Measurements from ENCODE around the gene PTPRE.

The PTPRE gene

DNA sequence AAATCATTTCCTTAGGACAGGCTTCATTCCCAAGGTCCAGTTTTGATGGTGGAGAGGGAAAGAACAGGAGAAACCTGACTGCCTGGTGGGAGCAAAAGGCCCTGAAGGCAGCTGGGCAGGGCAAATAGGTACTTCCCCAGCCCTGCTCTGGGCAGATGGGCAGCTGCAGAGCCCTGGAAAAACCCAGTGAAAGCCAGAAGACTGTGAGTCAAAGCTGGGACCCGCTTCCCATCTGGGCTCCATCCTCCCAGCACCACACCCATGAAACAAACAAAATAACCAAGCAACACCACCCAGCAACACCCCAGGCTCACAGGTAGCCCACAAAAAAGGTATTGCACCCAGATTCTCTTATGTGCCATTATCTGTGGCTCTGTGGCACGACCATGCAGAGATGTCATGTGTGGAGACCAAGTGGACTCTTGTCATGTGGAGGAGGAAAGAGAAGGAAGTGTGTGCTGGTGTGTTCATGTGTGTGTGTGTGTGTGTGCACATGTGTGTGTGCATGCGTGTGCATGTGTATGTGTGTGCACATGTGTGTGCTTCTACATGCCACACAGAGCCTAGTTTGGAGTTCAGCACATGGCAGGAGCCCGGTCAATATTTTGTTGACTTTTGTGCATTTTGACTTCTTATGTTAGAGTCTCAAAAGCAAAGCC, 24.0 kb upstream of the PTPRE start:
- no peak for DNase-seq

DNA sequence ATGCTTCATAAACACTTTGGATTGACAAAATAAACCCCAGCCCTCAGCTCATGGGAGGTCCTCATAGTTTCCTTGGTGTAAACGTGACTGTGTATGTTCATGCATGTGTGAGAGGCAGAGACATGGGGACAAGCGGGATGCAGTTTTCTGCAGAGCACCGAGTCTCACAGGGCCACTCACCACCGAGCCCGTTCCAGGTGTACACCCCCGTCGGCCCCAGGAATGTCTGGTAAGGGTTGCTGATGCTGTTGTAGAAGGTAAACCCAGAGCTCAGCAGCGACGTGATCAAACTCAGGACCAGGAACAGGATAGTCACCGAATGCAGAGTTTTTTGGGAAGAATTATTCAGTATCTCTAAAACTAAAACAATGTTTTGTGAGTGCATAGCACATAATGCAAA, 23.4 kb upstream of the PTPRE start:
- DNase-seq, result no peak

DNA sequence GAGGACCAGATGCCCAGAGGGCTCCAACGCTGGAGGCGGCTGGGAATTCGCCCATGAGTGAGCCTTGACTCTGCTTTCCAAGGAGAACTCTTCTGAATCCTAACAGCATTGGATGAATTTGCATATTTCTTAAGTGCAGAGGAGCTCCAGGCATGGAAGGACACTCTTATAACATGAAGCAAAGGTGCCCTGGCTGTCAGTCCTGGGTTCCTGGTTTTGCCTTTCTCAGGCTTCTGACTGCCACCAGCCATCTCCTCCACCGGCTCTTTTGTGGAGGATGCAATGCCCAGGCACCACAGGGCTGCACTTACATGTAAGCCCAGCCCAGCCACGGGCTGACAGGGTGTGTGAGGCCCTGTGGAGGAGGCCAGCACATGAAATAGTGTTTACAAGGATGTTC, 22.4 kb upstream of the PTPRE start:
- no peak for DNase-seq

DNA sequence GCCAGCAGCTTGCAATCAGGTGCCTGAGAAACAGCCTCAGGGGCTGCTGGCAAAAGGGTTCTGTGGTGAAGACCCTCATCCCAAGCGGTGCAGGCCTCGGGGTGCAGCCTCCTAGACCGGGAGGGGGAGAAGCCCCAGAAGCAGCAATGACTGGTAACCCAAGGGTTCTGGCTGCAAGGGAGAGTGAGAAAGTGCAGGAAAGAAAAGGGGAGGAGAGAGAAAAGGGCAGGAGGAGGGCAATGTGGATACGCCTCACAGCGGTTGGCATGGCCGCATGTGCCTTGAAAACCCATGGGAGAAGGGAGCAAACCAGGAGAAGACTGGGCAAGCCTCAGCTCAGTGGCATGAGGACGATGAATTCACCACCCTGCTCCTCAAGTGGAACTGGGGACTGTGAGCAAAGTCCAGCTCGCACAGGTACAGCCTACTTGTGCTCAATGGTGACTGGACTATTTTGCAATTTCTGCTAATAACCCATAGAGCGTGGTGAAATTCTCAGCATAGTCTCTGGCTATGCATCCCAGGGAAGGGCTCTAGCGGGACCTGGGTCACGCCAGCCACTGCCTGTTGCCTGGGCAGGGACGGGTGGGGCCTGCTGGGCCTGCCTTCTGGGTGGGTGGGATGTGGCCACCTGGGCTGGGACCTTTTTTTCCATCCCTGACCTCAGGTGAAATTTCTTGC, 20.4 kb upstream of the PTPRE start:
- no peak for DNase-seq

DNA sequence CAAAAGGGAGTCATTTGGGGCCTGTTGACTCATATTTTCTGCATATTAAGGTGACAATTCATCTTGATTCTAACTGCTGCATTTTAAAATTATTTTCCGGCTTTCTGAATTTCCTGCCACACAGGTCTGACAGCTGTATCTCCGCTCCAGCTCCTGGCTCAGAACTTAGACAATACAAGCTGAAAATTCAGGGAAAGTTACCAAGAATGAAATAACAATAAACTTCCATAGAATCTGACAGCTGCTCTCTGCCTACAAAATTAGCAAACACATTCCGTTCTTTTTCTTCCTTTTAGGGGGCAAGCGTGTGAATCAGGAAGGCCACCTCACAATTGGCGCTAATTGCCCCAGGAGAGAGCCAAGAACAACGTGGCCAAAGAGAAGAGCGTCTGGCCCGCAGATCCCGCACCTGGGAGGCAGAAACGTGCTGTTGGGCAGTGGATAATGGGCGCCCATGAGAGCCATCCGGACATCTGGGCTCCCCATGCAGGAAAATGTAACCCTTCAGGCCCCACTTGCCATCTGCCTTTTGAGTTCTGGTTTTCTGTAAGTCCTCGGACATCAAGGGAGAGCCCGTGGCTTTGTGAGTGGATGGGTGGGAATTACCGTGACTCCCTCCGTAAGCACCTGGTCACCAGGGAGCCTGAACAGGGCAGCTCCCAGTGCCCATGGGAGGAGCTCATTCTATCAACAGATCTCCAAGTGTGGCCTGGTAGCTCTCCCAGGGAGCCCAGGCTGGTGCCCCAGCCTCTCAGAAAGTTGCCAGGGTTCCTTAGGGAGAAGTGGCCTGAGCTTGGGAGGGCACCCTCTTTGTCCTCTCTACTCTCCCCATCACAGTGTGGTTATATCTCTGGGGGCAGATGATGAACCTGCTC, 19.1 kb upstream of the PTPRE start:
- no peak for DNase-seq

DNA sequence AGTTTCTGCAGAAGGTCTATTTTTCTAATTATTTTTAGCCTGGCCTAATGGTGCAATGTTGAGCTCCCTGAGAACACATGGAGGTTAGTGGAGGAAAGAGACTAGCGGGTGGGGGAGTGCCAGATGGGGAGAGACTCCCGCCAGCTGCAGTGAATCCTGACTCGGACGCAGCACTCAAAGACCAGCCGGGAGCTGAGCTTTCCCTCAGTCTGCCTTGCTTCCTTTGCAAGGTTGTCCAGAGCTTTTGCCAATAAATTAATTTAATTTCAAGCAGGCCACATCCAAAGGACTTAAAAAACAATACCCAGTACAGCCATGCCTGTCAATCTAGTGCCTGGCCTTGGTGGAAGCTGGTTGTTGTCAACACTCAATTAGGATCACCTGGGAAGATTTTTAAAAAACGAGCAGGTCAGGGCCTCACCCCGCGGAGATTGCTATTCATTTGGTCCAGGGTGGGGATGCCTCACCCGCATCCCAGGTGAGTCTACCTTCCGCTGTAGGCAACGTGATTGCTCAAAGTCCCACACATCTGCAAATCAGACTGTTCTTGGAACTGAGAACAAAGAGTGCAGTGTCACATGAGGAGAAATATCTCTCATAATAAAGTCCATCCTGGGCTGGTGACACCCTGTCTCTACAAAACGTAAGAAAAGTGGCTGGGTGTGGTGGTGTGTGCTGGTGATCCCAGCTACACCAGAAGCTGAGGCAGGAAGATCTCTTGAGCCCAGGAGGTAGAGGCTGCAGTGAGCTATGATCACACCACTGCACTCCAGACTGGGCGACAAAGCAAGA, 18.2 kb upstream of the PTPRE start:
- no peak for DNase-seq

DNA sequence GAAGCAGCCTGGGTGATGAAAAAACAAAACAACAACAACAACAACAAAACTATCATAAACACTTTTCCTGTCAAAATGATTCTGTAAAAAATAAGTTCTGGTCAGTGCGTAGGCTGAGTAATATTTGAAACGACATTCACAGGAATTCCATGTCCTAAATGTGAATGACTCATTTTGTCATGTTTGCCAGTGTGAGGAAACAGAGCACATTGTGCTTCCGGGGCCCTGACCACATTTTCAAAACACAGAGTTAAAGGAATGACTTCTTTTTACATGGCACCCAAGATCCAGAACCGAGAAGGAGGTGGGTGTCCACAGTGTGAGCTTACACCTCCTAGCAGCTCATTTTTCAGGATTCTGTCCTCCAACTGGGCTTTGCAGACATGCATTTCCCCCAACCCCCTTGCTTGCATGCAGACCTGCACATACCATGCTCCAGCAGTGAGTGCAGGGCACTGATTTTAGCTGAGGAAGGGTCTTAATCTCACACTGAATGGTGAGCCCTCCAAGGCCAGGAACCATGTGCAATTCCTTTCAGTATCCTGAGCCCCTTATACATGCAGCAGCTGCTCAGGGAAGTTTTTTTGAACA, 17.2 kb upstream of the PTPRE start:
- no peak for DNase-seq

DNA sequence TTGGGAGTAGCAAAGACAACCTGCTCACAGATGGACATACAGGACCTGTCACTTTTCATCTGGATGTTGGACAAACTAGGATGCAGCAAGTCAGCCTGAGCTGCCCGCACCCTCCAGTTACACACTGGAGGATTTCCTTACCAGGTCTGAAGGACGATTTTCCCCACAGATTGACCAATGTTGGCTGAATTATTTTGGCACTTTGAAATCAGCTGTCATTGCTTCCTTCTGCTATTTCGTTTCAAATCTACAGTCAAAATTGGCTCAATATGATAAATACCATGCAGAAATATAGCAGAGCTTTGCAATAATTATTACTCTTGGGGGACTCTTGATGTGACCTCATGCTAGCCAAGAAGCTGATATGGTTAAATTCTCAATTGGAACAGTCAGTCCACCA, 16.7 kb upstream of the PTPRE start:
- DNase-seq, result no peak

DNA sequence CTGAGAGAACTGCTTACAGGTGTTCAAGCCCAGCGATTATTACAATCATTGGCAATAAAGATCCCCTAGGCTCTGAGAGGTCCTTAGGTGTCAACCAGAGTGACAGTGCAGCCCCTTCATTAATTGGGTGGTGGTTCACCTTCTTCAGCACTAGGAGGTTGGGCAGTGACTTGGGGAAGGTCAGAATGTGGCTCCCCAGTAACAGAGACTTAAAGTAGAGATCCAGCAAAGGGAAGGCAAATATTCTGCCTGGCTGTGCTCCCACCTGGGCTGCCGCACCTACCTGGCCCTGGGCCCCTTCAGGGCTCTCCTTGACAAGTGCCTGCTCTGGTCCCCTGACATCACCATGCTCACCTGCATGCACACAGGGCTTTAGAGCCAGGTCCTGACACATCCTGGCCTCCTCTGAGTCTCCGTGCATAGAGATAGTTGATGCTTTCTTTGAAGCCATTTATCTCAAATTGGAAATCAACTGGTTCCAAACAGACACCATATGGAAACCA, 16.0 kb upstream of the PTPRE start:
- DNase-seq, result no peak

DNA sequence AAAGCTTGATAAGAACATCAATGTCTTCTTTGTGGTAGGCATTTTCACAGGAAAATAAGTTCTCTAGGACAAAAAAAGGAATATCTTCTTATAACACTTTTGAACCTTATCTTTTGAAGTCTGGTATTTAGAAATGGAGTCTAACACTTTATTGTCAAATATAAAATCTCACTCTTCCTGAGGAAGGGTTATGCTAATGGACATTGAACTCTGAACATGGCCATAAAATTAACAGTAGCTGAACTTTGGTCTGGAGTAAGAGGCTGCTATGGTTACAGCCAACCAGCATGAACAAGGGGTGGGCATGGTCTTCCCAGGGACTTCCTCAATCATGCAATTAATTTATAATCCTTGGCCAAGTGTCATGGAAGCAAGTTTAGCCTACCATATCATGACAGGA, 14.2 kb upstream of the PTPRE start, which contains the start of gene CLRN3:
TSS of gene CLRN3 (minus strand) at position 199 of the 400 bp plus-strand sequence. CDS start at position 42, 157 bp downstream.
- no peak for DNase-seq

DNA sequence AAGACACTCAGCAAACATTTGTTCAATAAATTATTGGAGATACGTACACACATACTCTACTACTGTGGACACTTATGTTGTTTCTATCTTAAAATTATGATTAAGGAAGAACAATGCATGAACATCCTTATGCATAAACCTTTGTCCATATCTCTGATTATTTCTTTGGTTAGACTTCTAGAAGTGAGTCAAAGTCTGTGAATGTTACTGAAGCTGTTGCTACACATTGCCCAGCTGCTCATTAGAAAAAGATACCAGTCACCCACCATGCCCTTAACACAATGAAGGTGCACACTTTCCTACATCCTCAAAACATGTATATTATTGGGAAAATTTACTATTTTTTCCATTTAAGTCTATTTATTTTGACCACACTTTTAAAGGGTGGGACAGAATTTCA, 12.8 kb upstream of the PTPRE start:
- no peak for DNase-seq

DNA sequence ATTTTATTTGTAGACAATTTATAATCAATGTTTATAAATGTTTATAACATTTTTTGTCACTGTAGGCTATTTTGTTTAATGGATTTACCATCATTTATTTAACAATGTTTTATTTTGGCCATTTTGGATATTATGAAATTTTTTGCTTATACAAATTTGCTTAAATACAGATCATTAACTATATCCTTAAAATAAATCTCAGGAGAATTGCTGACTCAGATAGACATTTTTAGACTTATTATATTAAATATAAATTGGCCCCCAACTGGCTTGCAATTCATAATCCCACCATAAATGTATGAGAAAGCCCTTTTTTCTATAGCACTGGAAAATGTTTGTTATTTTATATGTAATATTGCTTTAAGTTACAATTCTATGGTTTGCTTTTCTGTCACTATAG, 10.3 kb upstream of the PTPRE start:
- DNase-seq, result no peak

DNA sequence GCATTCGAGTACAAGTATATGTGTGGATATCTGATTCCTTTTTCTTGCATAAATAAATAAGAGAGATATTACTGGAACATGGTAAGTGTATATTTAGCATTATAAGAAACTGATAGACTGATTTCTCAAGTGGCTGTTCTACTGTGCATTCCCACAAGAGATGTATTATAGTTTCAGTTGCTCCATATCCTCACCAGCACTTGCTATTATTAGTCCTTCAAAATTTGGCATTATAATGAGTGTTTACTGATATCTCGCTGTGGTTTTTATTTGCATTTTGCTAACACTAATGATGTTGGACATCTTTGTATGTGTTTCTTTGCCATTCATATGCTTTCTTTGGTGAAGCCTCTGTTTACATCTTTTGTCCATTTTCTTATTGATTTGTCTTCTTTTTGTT, 9.7 kb upstream of the PTPRE start:
- DNase-seq, result no peak

DNA sequence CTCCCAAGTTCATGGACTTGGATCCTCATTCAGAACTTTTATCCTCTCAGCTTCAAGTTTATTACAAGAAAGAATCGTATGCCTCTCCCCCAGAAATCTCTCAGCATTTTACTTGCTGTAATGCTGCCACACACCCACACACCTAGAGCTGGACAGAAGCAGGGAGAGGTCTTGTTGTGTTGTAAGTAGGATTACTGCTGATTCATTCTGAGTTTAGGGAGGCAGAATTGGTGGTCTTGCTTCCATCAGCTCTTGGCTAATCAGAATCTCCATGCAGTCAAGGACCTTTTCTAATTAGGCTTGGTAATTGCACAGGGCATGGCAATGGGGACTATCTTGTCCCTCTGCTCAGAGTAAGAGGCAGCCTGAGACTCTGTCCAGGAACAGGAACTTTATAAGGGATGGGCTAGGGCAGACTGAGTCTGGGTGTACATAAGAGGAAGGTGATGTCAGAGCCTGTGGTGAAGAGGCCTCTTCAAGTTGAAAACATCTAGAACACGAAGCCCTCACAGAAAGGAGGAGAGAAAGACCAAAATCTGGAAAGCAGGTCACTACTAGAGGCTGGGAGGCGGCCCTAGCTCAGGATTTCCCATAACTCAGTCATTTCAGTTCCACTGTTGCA, 7.0 kb upstream of the PTPRE start:
- no peak for DNase-seq

DNA sequence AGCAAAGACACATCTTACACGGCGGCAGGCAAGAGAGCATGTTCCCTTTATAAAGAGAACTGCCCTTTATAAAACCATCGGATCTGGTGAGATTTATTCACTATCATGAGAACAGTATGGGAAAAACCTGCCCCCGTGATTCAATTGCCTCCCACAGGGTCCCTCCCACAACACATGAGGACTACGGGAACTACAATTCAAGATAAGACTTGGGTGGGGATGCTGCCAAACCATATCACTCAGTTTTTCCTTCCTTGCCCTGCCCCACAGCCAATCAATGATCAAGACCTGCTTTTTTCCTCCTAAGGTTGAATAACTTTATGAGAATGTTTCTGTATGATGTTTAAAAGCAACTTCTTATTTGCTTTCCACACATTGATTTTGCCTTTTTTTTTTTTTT, 3.1 kb upstream of the PTPRE start:
- DNase-seq, result no peak

DNA sequence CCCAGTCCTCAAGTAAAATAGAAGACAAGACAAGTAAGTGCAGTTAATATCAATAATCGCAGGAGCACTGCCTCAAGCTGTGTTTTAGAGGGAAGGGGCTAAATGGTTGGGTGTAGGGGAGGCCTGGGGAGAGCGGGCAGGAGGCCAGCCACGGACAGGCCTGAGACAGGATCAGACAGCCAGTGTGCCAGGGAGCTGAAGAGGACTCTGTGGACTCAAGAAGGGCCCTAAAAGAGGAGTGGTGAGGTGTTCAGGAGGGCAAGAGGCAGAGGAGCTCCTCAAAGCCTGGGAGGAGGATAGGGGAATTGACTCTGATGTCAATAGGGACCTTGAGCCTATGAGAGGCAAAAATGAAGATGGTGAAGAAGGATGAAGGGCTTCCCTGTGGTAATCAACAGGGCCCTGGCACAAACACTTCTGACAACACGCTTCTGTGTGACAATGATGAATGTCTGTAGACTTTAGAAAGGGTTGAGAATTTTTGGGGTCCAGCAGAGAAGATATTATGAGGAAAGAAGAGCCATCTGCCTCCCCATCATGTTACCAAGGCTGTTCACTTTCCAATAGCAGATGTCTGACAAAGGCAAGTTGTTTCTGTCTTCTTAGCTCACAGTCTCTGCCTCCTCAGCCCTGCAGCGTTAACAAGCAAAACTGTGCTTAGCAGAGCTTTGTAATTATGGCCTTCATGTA, 2.4 kb upstream of the PTPRE start:
- no peak for DNase-seq

DNA sequence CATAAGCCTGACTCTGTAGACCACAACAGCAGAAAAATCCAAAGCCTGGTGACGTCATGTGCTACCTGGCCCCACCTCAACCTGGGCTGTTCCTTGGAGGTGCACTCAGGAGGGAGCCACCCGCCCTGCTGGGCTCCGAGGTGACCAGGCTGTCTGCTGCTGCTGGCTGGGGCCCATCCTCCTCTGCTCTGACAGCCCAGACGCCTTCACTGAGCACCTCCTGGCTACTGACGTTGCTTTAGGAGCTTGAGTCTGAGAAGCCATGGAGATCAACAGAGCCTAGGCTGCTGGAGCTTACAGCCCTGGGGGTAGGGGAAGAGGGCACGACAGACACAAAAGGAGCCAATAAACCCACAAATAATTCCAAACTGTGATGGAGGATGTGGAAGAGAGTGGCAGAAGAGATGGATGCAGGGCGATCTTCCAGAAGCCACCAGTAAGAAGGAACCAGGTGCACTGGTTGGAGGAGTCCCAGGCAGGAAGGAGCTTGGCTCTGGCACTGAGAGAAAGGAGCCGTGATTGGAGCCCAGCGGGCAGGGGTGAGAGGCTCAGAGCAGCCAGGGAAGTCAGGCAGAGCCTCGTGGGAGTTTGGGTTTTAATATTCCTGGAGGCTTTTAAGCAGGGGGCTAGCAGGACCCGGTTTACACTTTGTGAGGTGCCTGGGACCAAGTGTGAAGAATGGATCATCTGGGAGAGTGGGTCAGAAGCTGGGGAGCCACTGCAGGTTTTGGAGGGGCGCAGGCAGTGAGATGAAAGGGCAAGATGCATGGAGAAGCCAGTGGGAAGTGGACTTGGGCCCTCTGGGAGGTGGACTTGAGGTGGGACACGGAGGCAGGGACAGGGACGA, 1.7 kb upstream of the PTPRE start:
- DNase-seq, result no peak

DNA sequence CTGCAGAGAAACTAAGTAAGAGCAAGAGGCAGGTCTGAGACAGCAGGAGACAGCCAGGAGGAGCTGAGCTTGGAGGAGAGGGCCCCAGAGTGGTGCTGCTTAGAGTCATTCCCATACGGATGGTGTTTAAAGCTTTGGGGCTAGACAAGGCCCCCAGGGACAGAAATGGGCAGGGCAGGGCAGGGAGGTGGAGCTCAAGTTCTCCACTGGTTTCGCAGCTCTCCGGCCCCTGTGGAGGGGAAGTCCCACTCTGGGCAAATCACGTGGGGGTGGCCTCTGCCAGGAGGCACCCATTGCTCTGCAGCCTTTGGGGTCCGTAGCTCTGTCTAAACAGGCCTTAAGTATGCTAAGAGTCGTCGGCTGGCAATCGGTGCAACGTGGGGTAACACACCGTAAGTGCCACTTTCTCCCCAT, 1.0 kb upstream of the PTPRE start:
- no peak for DNase-seq

DNA sequence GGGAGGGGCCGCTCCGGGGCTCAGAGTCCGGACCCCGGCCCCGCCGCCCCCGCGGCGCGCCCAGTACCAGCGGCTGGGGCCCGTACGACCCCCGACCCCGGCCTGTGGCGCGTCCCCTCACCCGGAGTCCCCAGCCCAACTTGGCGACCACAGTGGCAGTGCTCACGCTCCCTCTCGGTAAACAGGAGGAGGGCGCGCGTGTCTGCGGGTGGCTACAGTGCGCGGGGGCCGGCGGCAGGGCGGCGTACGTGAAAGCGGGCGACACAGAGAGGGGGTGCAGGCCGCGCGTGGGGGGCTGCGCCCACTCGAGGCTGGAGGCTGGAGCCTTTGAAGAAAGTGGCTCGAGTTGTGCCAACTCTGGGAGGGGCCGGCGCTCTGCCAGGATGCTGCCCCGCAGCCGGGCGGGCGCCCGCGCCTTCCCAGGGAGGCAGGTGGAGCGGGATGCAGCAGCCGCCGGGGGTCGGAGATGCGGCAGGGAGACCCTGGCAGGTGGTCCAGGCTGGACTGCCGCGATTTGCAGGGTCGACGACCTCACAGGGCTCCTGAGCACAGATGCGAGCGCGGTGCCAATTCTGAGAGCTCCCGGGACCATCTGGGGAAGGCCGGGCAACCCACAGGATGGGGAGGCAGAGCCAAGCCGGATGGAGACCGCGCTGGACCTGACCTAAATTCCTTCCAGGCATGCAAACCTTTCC, 655 bp downstream of the PTPRE start:
- DNase-seq, result no peak
